ENCODE data around the gene PDK2. TPM values are rescaled to one million over a fixed set of nuclear protein-coding genes. Genes with fewer than 3 reads are reported as not detected.

Gene PDK2
- total RNA-seq: 31.4 and 57.7 TPM in 2 replicates

GRCh38 chr17:50094753-50095619 lies at the start of gene PDK2:
TSS of gene PDK2 (plus strand) at chr17:50095351. CDS start at chr17:50095436, 85 bp downstream.

GRCh38 chr17:50055426-50056216 lies 39.5 kb upstream of the PDK2 start, which contains the start of gene ITGA3:
TSS of gene ITGA3 (plus strand) at chr17:50056110. CDS start at chr17:50056440, 330 bp downstream.

GRCh38 chr17:50129728-50130558 lies 34.8 kb downstream of the PDK2 start, which contains the start of gene SAMD14:
TSS of gene SAMD14 (minus strand) at chr17:50130160. CDS start at chr17:50124959, 5,201 bp downstream.

GRCh38 chr17:50150354-50151040 lies 55.3 kb downstream of the PDK2 start, which contains the start of gene PPP1R9B:
TSS of gene PPP1R9B (minus strand) at chr17:50150677. CDS start at chr17:50150513, 164 bp downstream.

Other genes with a start within 250 kb of the PDK2 start
- not detected in 2 replicates for gene TAC4, start 247.3 kb upstream of the PDK2 start, total RNA-seq
- gene DLX4, start 126.2 kb upstream of the PDK2 start, total RNA-seq: 0.11 TPM in 1 of 2 replicates, not detected in the other
- gene DLX3, start 100.1 kb upstream of the PDK2 start, total RNA-seq: under 0.01 and 0.33 TPM in 2 replicates
- 35.3 and 92.4 TPM in 2 replicates for gene ITGA3, start 39.2 kb upstream of the PDK2 start, total RNA-seq
- gene SAMD14, start 34.8 kb downstream of the PDK2 start, total RNA-seq: 0.43 and 0.79 TPM in 2 replicates
- gene PPP1R9B, start 55.3 kb downstream of the PDK2 start, total RNA-seq: 38.3 and 56.1 TPM in 2 replicates
- gene SGCA, start 70.7 kb downstream of the PDK2 start, total RNA-seq: 0.11 and 1.6 TPM in 2 replicates
- gene COL1A1, start 106.3 kb downstream of the PDK2 start, total RNA-seq: 2,103 and 2,834 TPM in 2 replicates
- 0.39 and 1.2 TPM in 2 replicates for gene TMEM92, start 179.1 kb downstream of the PDK2 start, total RNA-seq

Measured in placental epithelial cell (primary cell).